HTERT RPE-1 (cell line): Measurements from ENCODE around the gene CD200R1L.
"Not testable (repeated sequence)": the region's sequence is repeated elsewhere in the genome, so short reads cannot be mapped to it uniquely, and the experiment has no call there.

Source experiments
- in situ Hi-C: fragments of 300-500 bp; cut with MboI; formaldehyde crosslinking; loops from 4 replicates; pipeline ENCODE4 v1.14.3; 2020; ENCODE audit warnings: low sequenced_read_pairs

Gene CD200R1L

GRCh38 chr3:112846764-112847163 lies at the start of gene CD200R1L:
TSS of gene CD200R1L (minus strand) at chr3:112846864. CDS start at chr3:112829367, 17,497 bp downstream.
- in situ Hi-C loops: no loop called here

DNA sequence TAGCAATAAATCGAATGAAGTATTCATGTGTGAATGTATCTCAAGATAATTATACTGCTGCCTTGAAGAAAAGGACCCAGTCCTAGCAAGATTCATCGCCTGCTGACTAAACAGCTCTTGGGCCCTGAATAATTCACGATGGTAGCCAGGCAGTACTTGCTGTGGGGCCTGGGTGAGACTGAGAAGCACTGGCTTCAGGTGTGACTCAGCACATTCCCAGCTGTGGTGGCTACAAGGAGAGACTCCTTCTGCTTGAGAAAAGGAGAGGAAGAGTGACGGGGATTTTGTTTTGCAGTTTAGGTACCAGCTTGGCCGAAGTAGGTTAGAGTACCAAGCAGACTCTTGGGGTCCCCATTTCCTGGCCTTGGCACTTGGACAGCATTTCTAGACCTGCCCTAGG lies 47.6 kb upstream of the CD200R1L start:
- in situ Hi-C loops: no loop called here

DNA sequence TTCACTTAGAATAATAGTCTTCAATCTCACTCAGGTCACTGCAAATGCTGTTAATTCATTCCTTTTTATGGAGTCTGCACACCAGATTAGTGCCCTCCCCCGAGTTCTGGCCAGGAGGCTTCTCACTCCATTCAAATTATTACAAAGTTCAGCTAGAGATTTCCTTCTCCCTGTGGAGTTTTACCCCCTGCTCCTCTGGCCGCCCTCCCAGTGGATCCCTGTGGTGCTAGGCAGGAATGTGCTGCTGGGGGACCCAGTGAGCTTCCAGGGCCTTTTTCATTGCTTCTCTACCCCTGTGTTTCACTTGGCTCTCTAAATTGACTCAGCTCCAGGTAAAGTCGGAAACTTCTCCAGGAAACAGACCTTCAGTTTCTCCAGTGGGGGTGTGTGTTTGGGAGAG lies 42.7 kb upstream of the CD200R1L start:
- in situ Hi-C loops: no loop called here

- in situ Hi-C loops: no loop called here
Observed at GRCh38 chr3:112888381-112889085, 41.9 kb upstream of the CD200R1L start.

DNA sequence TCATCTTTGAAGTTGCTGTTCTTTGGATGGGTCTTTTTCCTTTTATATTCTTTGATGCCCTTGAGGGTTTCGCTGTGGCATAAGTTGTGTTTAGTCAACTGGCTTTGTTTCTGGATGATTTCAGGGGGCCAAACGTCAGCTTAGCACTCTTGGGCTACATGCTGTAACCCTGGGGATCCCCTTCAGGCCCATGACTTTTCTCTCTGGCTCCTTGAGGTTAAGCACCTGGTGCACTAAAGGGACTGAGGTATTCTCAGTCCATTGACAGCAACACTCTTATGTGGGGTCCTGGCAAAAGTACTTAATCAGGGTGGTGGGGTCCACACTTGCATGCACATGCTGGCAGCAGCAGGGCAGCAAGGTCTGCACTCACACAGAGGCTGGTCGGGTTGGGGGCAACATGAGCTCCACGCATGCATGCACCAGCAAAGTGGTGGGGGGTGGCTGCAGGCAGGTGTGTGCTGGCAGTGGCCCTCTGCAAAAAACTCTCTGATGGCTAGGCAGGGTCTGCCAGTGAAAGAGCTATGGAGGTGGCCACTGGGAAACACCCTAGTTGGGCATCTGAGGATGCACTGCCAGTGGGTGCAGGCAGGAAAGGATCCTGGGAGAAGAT lies 38.1 kb upstream of the CD200R1L start:
- in situ Hi-C loops: no loop called here

- in situ Hi-C loops: no loop called here
Observed at GRCh38 chr3:112881891-112882290, 35.2 kb upstream of the CD200R1L start.

DNA sequence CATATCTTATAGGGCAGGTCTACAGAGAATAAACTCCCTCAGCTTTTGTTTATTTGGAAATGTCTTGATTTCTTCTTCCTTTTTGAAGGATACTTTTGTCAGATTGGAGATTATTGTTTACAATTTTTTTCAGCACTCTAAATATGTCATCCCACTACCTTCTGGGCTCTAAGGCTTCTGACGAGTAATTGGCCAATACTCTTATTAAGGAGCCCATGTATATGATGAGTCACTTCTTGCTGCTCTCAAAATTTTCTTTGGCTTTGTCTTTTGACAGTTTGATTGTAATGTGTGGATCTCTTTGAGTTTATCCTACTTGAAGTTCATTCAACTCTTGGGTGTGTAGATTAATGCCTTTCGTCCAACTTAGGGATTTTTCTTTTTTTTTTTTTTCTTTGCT lies 28.9 kb upstream of the CD200R1L start:
- in situ Hi-C loops: no loop called here

DNA sequence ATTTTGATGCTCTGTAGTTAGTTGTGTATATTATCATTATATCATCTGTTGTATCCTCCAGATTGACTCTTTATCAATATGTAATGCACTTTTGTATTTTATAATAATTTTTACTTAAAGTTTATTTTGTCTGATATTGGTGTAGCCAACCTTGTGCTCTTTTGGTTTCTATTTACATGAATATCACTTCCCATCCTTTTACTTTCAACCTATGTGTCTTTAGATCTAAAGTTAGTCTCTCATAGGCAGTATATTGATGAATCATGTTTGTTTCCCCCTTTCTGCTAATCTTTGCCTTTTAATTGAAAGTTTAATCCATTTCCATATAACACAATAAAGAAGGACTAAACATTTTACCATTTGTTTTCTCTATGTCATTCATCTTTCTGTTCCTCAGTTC lies 28.1 kb upstream of the CD200R1L start:
- in situ Hi-C loops: no loop called here

- in situ Hi-C loops: no loop called here
Observed at GRCh38 chr3:112873632-112874031, 27.0 kb upstream of the CD200R1L start.

GRCh38 chr3:112871735-112872134 lies 25.1 kb upstream of the CD200R1L start:
- in situ Hi-C loops: no loop called here

GRCh38 chr3:112865757-112866156 lies 19.1 kb upstream of the CD200R1L start:
- in situ Hi-C loops: no loop called here

DNA sequence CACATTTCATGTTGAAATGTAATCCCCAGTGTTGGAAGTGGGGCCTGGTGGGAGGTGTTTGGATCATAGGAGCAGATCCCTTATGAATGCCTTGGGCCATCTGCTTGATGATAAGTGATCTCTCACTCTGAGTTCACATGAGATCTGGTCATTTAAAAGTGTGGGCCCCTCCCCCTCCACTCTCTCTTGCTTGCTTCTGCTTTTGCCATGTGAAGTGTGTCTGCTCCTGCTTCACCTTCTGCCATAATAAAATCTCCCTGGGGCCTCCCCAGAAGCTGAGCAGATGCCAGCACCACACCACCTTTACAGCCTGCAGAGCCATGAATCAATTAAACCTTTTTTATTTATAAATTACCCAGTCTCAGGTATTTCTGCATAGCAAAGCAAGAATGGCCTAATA lies 14.2 kb upstream of the CD200R1L start:
- in situ Hi-C loops: no loop called here

DNA sequence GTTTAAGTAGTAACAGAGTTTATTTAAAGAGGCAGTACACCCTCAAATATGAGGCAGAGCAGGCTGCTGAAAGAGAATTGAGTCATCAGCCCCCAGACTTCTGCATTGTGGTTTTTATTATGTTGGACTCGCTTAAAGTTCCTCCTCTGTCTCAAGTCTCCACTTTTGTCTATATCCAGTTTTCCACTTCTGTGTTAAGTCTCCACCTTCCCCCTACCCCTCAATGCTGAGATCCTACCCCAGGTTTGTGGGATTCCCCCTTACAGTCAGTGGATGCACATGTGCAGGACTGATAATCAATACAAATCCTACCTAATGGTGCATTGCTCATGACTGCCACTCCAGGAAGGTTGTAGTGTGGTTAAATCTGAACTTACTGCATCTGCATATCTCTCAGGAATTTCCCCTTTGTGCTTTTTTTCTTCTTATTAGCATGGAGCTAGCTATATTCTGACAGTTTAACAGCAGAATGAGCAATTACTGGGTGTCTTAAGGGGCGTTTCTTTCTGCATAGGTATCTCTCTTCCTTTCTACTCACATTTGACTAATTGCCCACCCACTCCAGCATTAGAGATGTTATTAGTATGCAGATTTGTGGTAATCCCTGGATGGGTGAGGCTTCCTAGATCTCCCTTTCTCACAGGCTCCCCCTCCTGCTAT lies 11.9 kb upstream of the CD200R1L start:
- in situ Hi-C loops: no loop called here

- in situ Hi-C loops: no loop called here
Observed at GRCh38 chr3:112857526-112857925, 10.9 kb upstream of the CD200R1L start.

GRCh38 chr3:112856537-112856936 lies 9.9 kb upstream of the CD200R1L start:
- in situ Hi-C loops: no loop called here

DNA sequence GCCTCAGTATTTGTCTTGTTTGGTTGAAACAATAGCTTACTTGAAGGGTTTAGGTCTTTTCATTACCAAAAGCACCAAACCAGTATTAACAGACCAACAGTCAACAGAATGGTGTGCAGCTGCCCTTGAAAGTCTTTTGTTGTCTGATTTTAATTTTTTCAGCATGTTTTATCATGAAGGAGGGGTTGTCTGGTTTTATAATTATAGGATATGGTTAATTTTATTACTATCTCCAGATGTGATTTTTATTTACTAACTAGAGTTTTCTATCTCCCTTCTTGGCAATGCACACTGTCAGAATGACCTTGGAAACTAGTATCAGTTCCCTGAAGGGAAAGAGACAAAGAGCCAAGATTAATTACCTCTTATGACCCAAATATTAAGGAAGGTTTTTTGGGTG lies 9.2 kb upstream of the CD200R1L start:
- in situ Hi-C loops: no loop called here

GRCh38 chr3:112855074-112855473 lies 8.4 kb upstream of the CD200R1L start:
- in situ Hi-C loops: not testable (repeated sequence)

DNA sequence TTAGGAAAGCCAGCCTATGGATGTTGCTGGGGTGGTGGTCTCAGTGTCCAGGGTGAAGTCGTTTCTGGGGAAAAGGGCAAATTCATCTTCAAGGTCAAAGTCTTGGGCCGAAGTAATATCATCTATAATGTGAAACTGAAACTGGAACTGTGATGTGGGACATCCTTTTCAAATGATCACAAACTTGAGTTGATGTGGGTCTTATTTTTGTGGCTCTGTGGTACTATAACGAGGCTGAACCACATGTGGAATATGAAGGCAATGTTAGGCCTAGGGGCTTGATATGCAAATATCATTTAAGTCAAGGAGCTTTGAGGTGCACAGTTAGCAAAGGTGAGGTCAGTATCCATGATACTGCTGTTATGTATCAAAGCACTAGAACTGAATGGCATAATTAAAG lies 1.5 kb upstream of the CD200R1L start:
- in situ Hi-C loops: no loop called here

- in situ Hi-C loops: no loop called here
Observed at GRCh38 chr3:112847692-112848091, 1.0 kb upstream of the CD200R1L start.

DNA sequence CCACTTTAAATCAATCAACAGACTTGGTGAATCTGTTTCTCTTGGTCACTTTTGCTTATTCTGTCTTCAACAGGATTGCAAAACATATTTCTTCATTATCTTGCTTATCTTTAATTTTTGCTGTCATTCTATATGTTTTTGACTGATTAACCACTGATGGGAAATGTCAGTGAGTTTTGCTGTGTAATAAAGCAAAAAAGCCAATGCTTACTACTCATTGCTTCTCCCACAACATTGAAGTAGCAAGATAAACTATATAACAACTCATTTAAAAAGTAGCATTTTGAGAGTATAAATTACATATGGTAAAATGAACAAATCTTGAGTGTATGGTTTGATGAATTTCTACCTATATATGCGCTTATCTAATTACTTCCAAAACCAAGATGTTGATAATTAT lies 892 bp downstream of the CD200R1L start:
- in situ Hi-C loops: no loop called here

- in situ Hi-C loops: no loop called here
Observed at GRCh38 chr3:112829046-112829445, 17.6 kb downstream of the CD200R1L start.
